HepG2 (cell line): Measurements from ENCODE around the gene CDS1. TPM values are rescaled to one million over a fixed set of nuclear protein-coding genes. Genes with fewer than 3 reads are reported as not detected.

Experiments
- ATAC-seq: fragments of 200-7000 bp; cut with Tn5 transposase; 3 replicates; pipeline ENCODE4 v1.9.1; 2020; ENCODE audit warnings: mild to moderate bottlenecking, moderate library complexity
- BruUV-seq: library from RNA; stranded (reverse); fragments of 400-500 nt; replicated peaks from 2 replicates; lab custom pipeline; 2021; lab: Mats Ljungman, UMichigan
- CTCF ChIA-PET: fragments of 300-600 bp; formaldehyde crosslinking; extraction: SDS; loops from one replicate; lab custom pipeline; 2021; ENCODE audit warnings: low total read pairs, inconsistent platforms, low intra/inter-chr PET ratio; lab: Yijun Ruan, JAX
- POLR2A ChIA-PET: fragments of 350-600 bp; sonication (Branson Sonifier 250); formaldehyde crosslinking; loops from one replicate; lab custom pipeline; 2020; ENCODE audit warnings: antibody characterized with exemption, inconsistent platforms; lab: Yijun Ruan, JAX
- DNase-seq: peaks from one replicate; pipeline ENCODE4 v3.0.0-alpha.2; 2015; ENCODE audit warnings: low spot score
- FAIRE-seq: peaks from 3 replicates; lab custom pipeline; 2011; peaks lifted over from hg19 to GRCh38; lab: Jason Lieb, UNC
- H2AFZ ChIP-seq: one replicate; pipeline ENCODE4 v1.6.1; 2011; ENCODE audit warnings: low read length, inconsistent platforms
- H3K27ac ChIP-seq: fragments of 300-600 bp; 3 replicates; pipeline ENCODE4 v1.8.0; 2011; ENCODE audit warnings: mixed run types, mild to moderate bottlenecking, mixed read lengths, low read length, inconsistent platforms; ENCODE audit not compliant: insufficient read depth; ENCODE audit errors: extremely low read length
- H3K27me3 ChIP-seq, 2 experiments: fragments of 200-600 bp in 1 of 2; 2 replicates in 1 of 2; 3 replicates in 1 of 2; pipeline versions ENCODE4 v1.6.0 to v1.8.0; 2011; ENCODE audit warnings: low read length in 2 of 2, mild to moderate bottlenecking in 2 of 2, moderate library complexity in 2 of 2, inconsistent platforms in 1 of 2; ENCODE audit not compliant: insufficient read depth in 2 of 2, control insufficient read depth in 1 of 2
- H3K36me3 ChIP-seq, 2 experiments: fragments of 200-600 bp in 1 of 2; replicated peaks in 1 of 2; 2 replicates in 1 of 2; 3 replicates in 1 of 2; pipeline versions ENCODE4 v1.5.1 to v1.8.0; 2011; ENCODE audit warnings: low read length in 2 of 2, inconsistent platforms in 1 of 2; ENCODE audit not compliant: insufficient read depth in 2 of 2, control insufficient read depth in 1 of 2
- H3K4me1 ChIP-seq: 2 replicates; pipeline ENCODE4 v1.5.1; 2012; ENCODE audit warnings: low read length, inconsistent platforms; ENCODE audit not compliant: insufficient read depth
- H3K4me2 ChIP-seq: 2 replicates; pipeline ENCODE4 v1.6.0; 2011; ENCODE audit warnings: low read depth, low read length, inconsistent platforms
- H3K4me3 ChIP-seq, 3 experiments: fragments of 200-600 bp in 1 of 3; sonication (generic), shearing (Covaris generic) in 1 of 3; replicated peaks in 1 of 3; 2 replicates each; pipeline ENCODE4 v1.5.1; 2011 to 2016; ENCODE audit warnings: low read length in 3 of 3, inconsistent platforms in 2 of 3, low read depth in 2 of 3, mild to moderate bottlenecking in 2 of 3, control low read depth in 1 of 3, mixed read lengths in 1 of 3; ENCODE audit not compliant: insufficient read depth in 1 of 3
- H3K79me2 ChIP-seq: one replicate; pipeline ENCODE4 v1.6.1; 2011; ENCODE audit warnings: low read length, inconsistent platforms; ENCODE audit not compliant: insufficient read depth
- H3K9ac ChIP-seq: 2 replicates; pipeline ENCODE4 v1.6.0; 2011; ENCODE audit warnings: mild to moderate bottlenecking, low read depth, low read length, inconsistent platforms; ENCODE audit not compliant: insufficient read depth
- H3K9me3 ChIP-seq: 2 replicates; pipeline ENCODE4 v1.5.1; 2012; ENCODE audit warnings: mild to moderate bottlenecking, low read length
- H4K20me1 ChIP-seq: 2 replicates; pipeline ENCODE4 v1.6.0; 2011; ENCODE audit warnings: inconsistent platforms, mild to moderate bottlenecking, low read length, moderate library complexity; ENCODE audit not compliant: insufficient read depth
- DR1 ChIP-seq: sonication (generic); formaldehyde crosslinking; IDR thresholded peaks from 2 replicates; pipeline ENCODE4 v1.8.0; 2021; ENCODE audit warnings: mild to moderate bottlenecking, missing genetic modification reagents, inconsistent platforms
- HOXA3 ChIP-seq: sonication (generic); formaldehyde crosslinking; IDR thresholded peaks from 2 replicates; pipeline ENCODE4 v1.5.0; 2020; ENCODE audit warnings: missing genetic modification reagents
- IRF2 ChIP-seq: IDR thresholded peaks from 2 replicates; pipeline ENCODE4 v1.6.1; 2018; ENCODE audit warnings: missing genetic modification reagents, missing compliant biosample characterization
- MATR3 ChIP-seq: sonication (generic); formaldehyde crosslinking; IDR thresholded peaks from 2 replicates; pipeline ENCODE4 v1.4.0; 2020; ENCODE audit warnings: missing genetic modification reagents
- MAZ ChIP-seq, 2 experiments: sonication (generic) in 1 of 2; formaldehyde crosslinking in 1 of 2; IDR thresholded peaks; 2 replicates each; pipeline versions ENCODE4 v1.5.0 to v1.6.1; 2012 to 2020; ENCODE audit warnings: low read depth in 2 of 2, mild to moderate bottlenecking in 2 of 2, borderline replicate concordance in 1 of 2, improper control_type of control experiment in 1 of 2, low read length in 1 of 2, missing genetic modification reagents in 1 of 2, moderate library complexity in 1 of 2
- ZBTB21 ChIP-seq: sonication (generic); formaldehyde crosslinking; IDR thresholded peaks from 2 replicates; pipeline ENCODE4 v1.4.0; 2020; ENCODE audit warnings: missing genetic modification reagents
- WGBS: methylation state at CpG from one replicate; pipeline ENCODE4 v1.1.6; 2017; ENCODE audit warnings: low lambda C conversion rate; 5-methylcytosine and 5-hydroxymethylcytosine counted together
- in situ Hi-C: cut with HindIII; loops from 2 replicates; pipeline ENCODE4 v1.10.0; 2017; ENCODE audit warnings: low pct_unique_long_range_greater_than_20kb; ENCODE audit not compliant: extremely low pct_ligation_motif_present
- intact Hi-C: fragments of 100-400 bp; cut with micrococcal nuclease; formaldehyde crosslinking; loops from one replicate; pipeline ENCODE4 v1.10.0; 2022; ENCODE audit not compliant: unreplicated experiment
- polyA plus RNA-seq, 8 experiments: library from polyadenylated mRNA; depleted of rRNA in 3 of 8; stranded (reverse) in 7 of 8; unstranded in 1 of 8; fragments of >200 nt; fragmentation: Illumina TruSeq in 4 of 8; extraction: Trizol in 4 of 8; gene quantifications; 2 replicates each; pipeline versions ENCODE4 v1.2.1 to v1.2.3, GENCODE V29; 2011 to 2016; ENCODE audit warnings: low read depth in 4 of 8, missing spikeins in 1 of 8, mixed read lengths in 1 of 8; ENCODE audit not compliant: insufficient read depth in 1 of 8
- total RNA-seq, 5 experiments: library from RNA; depleted of rRNA; stranded (reverse); fragments of >200 nt; fragmentation: Illumina TruSeq; extraction: Trizol; gene quantifications; 2 replicates each; pipeline ENCODE4 v1.2.3, GENCODE V29; 2016; ENCODE audit warnings: low read depth in 1 of 5
- TF ChIP-seq, protein P1 (sequence below): sonication (generic); formaldehyde crosslinking; IDR thresholded peaks from 2 replicates; pipeline ENCODE4 v1.4.0; 2020; ENCODE audit warnings: low read depth, missing genetic modification reagents
- TF ChIP-seq, protein P2 (sequence below): sonication (generic); formaldehyde crosslinking; IDR thresholded peaks from 2 replicates; pipeline ENCODE4 v1.8.0; 2022; ENCODE audit warnings: missing genetic modification reagents, mild to moderate bottlenecking, inconsistent platforms, borderline replicate concordance

CDS1 gene
- total and polyA plus RNA-seq, 2 of the 13 experiments (the other 11 are each of a cell fraction or from before 2014, with no cell fraction given) = 2.1 to 3.2 TPM

DNA sequence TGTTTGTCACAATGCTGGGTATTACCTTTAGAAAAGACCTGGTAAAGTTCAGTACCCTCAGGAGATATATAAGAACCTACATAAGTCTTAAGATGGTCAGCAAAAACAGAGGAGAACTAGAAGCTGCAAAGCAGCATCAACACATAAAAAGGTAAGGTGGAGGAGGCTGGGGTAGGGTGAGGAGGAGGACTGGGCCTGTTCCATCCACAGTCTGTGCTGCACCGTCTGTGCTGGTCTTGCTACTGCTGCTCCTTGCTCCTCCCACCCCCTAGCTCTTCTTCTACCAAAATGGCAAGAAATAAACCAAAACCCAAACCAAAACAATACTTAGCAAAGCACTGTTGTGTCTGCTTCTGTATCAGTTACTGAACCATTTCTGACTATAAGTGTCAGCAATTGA, 102.2 kb downstream of the CDS1 start:
- H3K9ac ChIP-seq = no peak overlapping the region
- in situ Hi-C loops = no loop called here
- 89% methylated on average over 1 of the region's 1 CpG for WGBS

More for the DNA sequence above, 102.2 kb downstream of the CDS1 start:
- ATAC-seq (no peak), DNase-seq (no peak), FAIRE-seq (no peak)
- H3K79me2 ChIP-seq = no peaks in the 10 kb centered on the region
- peaks cover 24% of the 10 kb centered on the region for H3K4me1 ChIP-seq
- BruUV-seq = no TSS peak
- no peaks in the 10 kb centered on the region for H3K27me3 ChIP-seq
- TF ChIP-seq HOXA3 (CRISPR knock-in tag) (no peak), IRF2 (CRISPR knock-in tag) (no peak), MATR3 (CRISPR knock-in tag) (no peak), ZBTB21 (CRISPR knock-in tag) (no peak), DR1 (CRISPR knock-in tag) (no peak), MAZ (IDR thresholded peaks at IDR 0.05; ENCODE audit: borderline replicate concordance, low read depth, low read length) (no peak), MAZ (CRISPR knock-in tag; IDR thresholded peaks at IDR 0.05; ENCODE audit: low read depth) (no peak)
- TF ChIP-seq, protein P1, sequence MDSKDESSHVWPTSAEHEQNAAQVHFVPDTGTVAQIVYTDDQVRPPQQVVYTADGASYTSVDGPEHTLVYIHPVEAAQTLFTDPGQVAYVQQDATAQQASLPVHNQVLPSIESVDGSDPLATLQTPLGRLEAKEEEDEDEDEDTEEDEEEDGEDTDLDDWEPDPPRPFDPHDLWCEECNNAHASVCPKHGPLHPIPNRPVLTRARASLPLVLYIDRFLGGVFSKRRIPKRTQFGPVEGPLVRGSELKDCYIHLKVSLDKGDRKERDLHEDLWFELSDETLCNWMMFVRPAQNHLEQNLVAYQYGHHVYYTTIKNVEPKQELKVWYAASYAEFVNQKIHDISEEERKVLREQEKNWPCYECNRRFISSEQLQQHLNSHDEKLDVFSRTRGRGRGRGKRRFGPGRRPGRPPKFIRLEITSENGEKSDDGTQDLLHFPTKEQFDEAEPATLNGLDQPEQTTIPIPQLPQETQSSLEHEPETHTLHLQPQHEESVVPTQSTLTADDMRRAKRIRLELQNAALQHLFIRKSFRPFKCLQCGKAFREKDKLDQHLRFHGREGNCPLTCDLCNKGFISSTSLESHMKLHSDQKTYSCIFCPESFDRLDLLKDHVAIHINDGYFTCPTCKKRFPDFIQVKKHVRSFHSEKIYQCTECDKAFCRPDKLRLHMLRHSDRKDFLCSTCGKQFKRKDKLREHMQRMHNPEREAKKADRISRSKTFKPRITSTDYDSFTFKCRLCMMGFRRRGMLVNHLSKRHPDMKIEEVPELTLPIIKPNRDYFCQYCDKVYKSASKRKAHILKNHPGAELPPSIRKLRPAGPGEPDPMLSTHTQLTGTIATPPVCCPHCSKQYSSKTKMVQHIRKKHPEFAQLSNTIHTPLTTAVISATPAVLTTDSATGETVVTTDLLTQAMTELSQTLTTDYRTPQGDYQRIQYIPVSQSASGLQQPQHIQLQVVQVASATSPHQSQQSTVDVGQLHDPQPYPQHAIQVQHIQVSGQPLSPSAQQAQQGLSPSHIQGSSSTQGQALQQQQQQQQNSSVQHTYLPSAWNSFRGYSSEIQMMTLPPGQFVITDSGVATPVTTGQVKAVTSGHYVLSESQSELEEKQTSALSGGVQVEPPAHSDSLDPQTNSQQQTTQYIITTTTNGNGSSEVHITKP (CRISPR knock-in tag) = no peak
- TF ChIP-seq, protein P2, sequence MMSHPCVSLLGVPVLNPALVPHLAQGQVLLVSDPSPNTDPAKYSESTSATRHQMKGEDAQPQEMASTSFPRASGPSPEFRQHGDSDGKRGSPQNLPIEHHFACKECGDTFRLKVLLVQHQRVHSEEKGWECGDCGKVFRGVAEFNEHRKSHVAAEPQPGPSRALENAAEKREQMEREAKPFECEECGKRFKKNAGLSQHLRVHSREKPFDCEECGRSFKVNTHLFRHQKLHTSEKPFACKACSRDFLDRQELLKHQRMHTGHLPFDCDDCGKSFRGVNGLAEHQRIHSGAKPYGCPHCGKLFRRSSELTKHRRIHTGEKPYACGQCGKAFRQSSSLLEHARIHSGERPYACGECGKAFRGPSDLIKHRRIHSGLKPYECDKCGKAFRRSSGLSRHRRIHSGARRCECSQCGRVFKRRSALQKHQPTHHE = no peak
- no peak overlapping the region for H3K27ac ChIP-seq
- no peaks in the 10 kb centered on the region for H3K9me3 ChIP-seq
- no peak overlapping the region for H3K4me3 ChIP-seq
- H4K20me1 ChIP-seq = no peaks in the 10 kb centered on the region
- POLR2A ChIA-PET = no interaction called here
- peaks cover 6 to 34% of the 10 kb centered on the region in 2 experiments; a peak in 4 of 5 replicates for H3K36me3 ChIP-seq
- no peak overlapping the region for H3K4me2 ChIP-seq
- intact Hi-C loops = no loop called here
- CTCF ChIA-PET = no interaction called here
- no peak overlapping the region for H2AFZ ChIP-seq
